SK-N-SH treated with all-trans-retinoic acid at 6 μM for 48 hours (cell line): Measurements from ENCODE around the gene TNK2.

ENCODE experiments used
- ATAC-seq: fragments of 200-7000 bp; cut with Tn5 transposase; 3 replicates; pipeline ENCODE4 v1.9.1; 2020; ENCODE audit warnings: mild to moderate bottlenecking, moderate library complexity
- ARNTL ChIP-seq: fragments of 450-650 bp; formaldehyde crosslinking; IDR thresholded peaks from 2 replicates; pipeline ENCODE4 v1.5.0; 2020; ENCODE audit warnings: low read depth, mild to moderate bottlenecking, moderate library complexity, borderline replicate concordance
- BACH2 ChIP-seq: fragments of 250-450 bp; sonication (Bioruptor Pico); IDR thresholded peaks from 2 replicates; pipeline ENCODE4 v1.9.0; 2021; ENCODE audit warnings: mild to moderate bottlenecking, borderline replicate concordance
- CREB5 ChIP-seq: fragments of 250-450 bp; sonication (Bioruptor Pico); IDR thresholded peaks from 2 replicates; pipeline ENCODE4 v1.5.1; 2020; ENCODE audit warnings: low read depth, mild to moderate bottlenecking, moderate library complexity
- CSDC2 ChIP-seq: fragments of 250-450 bp; sonication (Bioruptor Pico); IDR thresholded peaks from 2 replicates; pipeline ENCODE4 v1.5.0; 2020; ENCODE audit warnings: mild to moderate bottlenecking, moderate library complexity
- ESRRG ChIP-seq: fragments of 250-450 bp; sonication (Bioruptor Pico); IDR thresholded peaks from 2 replicates; pipeline ENCODE4 v1.6.1; 2021; ENCODE audit warnings: mild to moderate bottlenecking
- GLIS3 ChIP-seq: fragments of 250-450 bp; sonication (Bioruptor Pico); IDR thresholded peaks from 2 replicates; pipeline ENCODE4 v1.5.0; 2020; ENCODE audit warnings: mild to moderate bottlenecking, moderate library complexity
- OSR1 ChIP-seq: fragments of 250-450 bp; sonication (Bioruptor Pico); IDR thresholded peaks from 2 replicates; pipeline ENCODE4 v1.8.0; 2022; ENCODE audit warnings: moderate library complexity, mild to moderate bottlenecking, inconsistent platforms
- PATZ1 ChIP-seq: fragments of 250-450 bp; sonication (Bioruptor Pico); IDR thresholded peaks from 2 replicates; pipeline ENCODE4 v1.8.0; 2020; ENCODE audit warnings: mild to moderate bottlenecking, moderate library complexity, borderline replicate concordance
- POU6F1 ChIP-seq: fragments of 250-450 bp; sonication (Bioruptor Pico); IDR thresholded peaks from 2 replicates; pipeline ENCODE4 v1.8.0; 2021; ENCODE audit warnings: low read depth, mild to moderate bottlenecking, moderate library complexity, borderline replicate concordance
- SNAI2 ChIP-seq: fragments of 250-450 bp; sonication (Bioruptor Pico); IDR thresholded peaks from 2 replicates; pipeline ENCODE4 v1.5.0; 2020; ENCODE audit warnings: mild to moderate bottlenecking, moderate library complexity
- TCF4 ChIP-seq: fragments of 250-450 bp; sonication (Bioruptor Pico); IDR thresholded peaks from 2 replicates; pipeline ENCODE4 v1.8.0; 2021; ENCODE audit warnings: mild to moderate bottlenecking, moderate library complexity, borderline replicate concordance
- TOX ChIP-seq: fragments of 250-450 bp; sonication (Bioruptor Pico); IDR thresholded peaks from 2 replicates; pipeline ENCODE4 v1.8.0; 2021; ENCODE audit warnings: mild to moderate bottlenecking, moderate library complexity, borderline replicate concordance
- ZC3H10 ChIP-seq: fragments of 250-450 bp; sonication (Bioruptor Pico); IDR thresholded peaks from 2 replicates; pipeline ENCODE4 v1.5.1; 2021; ENCODE audit warnings: mild to moderate bottlenecking, moderate library complexity
- ZFP3 ChIP-seq: fragments of 250-450 bp; sonication (Bioruptor Pico); IDR thresholded peaks from 2 replicates; pipeline ENCODE4 v1.5.0; 2020; ENCODE audit warnings: mild to moderate bottlenecking, moderate library complexity
- ZFP30 ChIP-seq: fragments of 450-650 bp; formaldehyde crosslinking; IDR thresholded peaks from 2 replicates; pipeline ENCODE4 v1.5.0; 2022; ENCODE audit warnings: mild to moderate bottlenecking, moderate library complexity
- ZNF565 ChIP-seq: fragments of 450-650 bp; formaldehyde crosslinking; conservative IDR thresholded peaks from 2 replicates; pipeline ENCODE4 v1.5.0; 2020; ENCODE audit warnings: low read depth, mild to moderate bottlenecking, moderate library complexity
- ZNF8 ChIP-seq: fragments of 450-650 bp; formaldehyde crosslinking; IDR thresholded peaks from 2 replicates; pipeline ENCODE4 v1.5.0; 2020; ENCODE audit warnings: mild to moderate bottlenecking, moderate library complexity
- TF ChIP-seq, protein P1 (sequence below): fragments of 250-450 bp; sonication (Bioruptor Pico); IDR thresholded peaks from 2 replicates; pipeline ENCODE4 v1.5.0; 2020; ENCODE audit warnings: mild to moderate bottlenecking, moderate library complexity

The TNK2 gene

DNA sequence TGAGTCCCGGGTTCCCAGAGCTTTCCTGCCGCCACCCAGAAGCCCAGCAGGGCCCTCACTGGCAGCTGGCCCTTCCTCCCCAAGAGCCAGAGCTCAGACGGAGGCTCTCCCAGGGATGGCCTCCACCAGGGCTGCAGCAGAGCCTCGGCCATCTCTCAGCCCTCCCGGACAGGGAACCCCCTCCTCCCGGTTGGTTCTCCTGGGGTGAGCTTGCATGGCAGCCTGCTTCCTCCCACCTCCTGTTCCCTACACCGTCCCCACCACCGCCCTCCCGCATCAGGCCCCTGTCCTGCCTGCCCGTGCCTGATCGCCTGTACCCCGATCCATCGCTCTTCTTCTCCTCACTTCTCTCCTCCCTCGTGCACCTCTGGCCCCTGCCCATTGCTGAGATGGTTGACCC, 72.6 kb downstream of the TNK2 start (continued):
- TF ChIP-seq POU6F1 (CRISPR knock-in tag): no peak
- TF ChIP-seq ARNTL (CRISPR knock-in tag): no peak
- no peak for TF ChIP-seq CSDC2
- no peak for TF ChIP-seq TCF4 (CRISPR knock-in tag)
- TF ChIP-seq PATZ1: no peak
- TF ChIP-seq SNAI2: no peak
- TF ChIP-seq GLIS3 (CRISPR knock-in tag): no peak
- no peak for TF ChIP-seq ESRRG
- TF ChIP-seq ZC3H10 (CRISPR knock-in tag): no peak

DNA sequence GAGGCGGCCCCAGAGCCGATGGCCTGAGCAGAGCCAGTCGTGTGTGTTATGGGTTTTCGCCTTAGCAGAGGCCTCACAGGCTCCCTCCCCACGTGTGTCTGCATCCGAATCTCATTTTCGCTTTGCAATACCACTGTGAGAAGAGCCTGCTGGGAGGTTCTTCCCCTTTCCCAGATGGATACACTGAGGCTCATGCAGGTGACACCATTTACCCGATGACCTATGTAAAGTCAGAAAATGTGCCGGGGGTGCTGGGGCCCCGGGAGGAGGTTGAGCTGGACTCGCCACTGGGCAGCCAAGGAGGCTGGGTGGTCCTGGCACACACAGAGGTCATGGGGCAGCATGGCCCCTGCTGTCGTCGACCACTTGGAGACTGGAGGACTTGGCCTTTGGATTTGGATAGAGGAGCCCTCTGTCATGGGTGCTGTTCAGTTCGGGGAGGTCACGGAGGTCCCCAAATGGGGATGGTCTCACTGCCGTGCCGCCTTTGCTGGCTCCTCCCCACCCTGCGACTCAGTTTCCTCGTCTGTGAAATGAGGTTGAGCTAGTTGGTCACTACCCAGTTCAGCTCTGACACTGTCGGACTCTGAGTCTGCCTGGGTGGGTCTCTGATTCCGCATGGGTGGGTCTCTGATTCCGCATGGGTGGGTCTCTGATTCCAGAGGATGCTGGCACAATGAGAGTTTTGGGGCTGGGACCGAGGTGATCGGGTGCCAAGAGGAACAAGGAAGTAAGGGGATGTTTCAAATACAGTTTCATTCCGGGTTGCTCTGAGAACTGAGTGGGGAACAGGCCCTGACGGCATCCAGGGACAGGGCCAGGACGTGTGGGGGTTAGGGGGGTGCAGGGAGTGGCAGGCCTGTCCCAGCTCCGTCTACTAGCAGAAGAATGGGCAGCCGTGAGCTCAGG, 73.4 kb downstream of the TNK2 start:
- no peak for TF ChIP-seq TOX (CRISPR knock-in tag)
- TF ChIP-seq ZNF8 (CRISPR knock-in tag): no peak
- TF ChIP-seq ZFP3 (CRISPR knock-in tag): no peak
- no peak for TF ChIP-seq ZC3H10 (CRISPR knock-in tag)
- no peak for ATAC-seq

- TF ChIP-seq BACH2 (CRISPR knock-in tag): no peak
- no peak for TF ChIP-seq ZFP3 (CRISPR knock-in tag)
- no peak for TF ChIP-seq TOX (CRISPR knock-in tag)
- TF ChIP-seq, protein P1, sequence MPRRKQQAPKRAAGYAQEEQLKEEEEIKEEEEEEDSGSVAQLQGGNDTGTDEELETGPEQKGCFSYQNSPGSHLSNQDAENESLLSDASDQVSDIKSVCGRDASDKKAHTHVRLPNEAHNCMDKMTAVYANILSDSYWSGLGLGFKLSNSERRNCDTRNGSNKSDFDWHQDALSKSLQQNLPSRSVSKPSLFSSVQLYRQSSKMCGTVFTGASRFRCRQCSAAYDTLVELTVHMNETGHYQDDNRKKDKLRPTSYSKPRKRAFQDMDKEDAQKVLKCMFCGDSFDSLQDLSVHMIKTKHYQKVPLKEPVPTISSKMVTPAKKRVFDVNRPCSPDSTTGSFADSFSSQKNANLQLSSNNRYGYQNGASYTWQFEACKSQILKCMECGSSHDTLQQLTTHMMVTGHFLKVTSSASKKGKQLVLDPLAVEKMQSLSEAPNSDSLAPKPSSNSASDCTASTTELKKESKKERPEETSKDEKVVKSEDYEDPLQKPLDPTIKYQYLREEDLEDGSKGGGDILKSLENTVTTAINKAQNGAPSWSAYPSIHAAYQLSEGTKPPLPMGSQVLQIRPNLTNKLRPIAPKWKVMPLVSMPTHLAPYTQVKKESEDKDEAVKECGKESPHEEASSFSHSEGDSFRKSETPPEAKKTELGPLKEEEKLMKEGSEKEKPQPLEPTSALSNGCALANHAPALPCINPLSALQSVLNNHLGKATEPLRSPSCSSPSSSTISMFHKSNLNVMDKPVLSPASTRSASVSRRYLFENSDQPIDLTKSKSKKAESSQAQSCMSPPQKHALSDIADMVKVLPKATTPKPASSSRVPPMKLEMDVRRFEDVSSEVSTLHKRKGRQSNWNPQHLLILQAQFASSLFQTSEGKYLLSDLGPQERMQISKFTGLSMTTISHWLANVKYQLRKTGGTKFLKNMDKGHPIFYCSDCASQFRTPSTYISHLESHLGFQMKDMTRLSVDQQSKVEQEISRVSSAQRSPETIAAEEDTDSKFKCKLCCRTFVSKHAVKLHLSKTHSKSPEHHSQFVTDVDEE: no peak
- no peak for TF ChIP-seq ZNF565 (CRISPR knock-in tag)
- TF ChIP-seq SNAI2: no peak
- no peak for TF ChIP-seq GLIS3 (CRISPR knock-in tag)
- TF ChIP-seq CREB5 (CRISPR knock-in tag): no peak
- TF ChIP-seq ARNTL (CRISPR knock-in tag): no peak
- no peak for TF ChIP-seq ZNF8 (CRISPR knock-in tag)
- TF ChIP-seq POU6F1 (CRISPR knock-in tag): no peak
- no peak for TF ChIP-seq OSR1
- no peak for TF ChIP-seq ZC3H10 (CRISPR knock-in tag)
- no peak for TF ChIP-seq ZFP30 (CRISPR knock-in tag)
- TF ChIP-seq TCF4 (CRISPR knock-in tag): no peak
- TF ChIP-seq ESRRG: no peak
- ATAC-seq: no peak
Measured at GRCh38 chr3:195829897-195830254, 78.5 kb downstream of the TNK2 start.
